ENCODE measurements around the gene PLBD1. TPM values are rescaled to one million over a fixed set of nuclear protein-coding genes. Genes with fewer than 3 reads are reported as not detected.

The PLBD1 gene
- total and polyA plus RNA-seq, 8 donors: 0.87 to 38.2 (median 8.3) TPM; not detected in 2

DNA sequence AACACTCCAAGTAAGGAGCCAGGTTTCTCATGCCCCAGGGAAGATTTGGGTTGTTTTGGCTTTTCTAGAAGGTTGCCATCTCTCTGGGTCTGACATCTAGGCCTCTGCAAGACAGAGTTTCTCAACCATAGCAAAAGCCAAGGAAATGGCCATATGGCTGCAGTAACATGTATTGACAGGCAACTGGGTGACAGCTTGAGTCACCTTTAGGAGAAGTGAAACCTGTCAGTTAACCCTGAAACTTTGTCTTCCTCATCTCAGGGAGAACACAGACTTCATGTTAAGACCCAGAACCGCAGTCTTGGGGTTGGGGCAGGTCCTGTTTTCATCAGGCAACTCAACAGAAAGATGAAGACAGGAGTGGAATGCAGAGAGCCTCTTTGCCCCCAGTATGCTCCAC is 46.0 kb upstream of the PLBD1 start:
- H3K27me3 ChIP-seq: no peaks in the 10 kb centered on the region
- intact Hi-C loops (cut with DNase I; ENCODE audit: low total_unique reads): no loop called here
- H3K27ac ChIP-seq: no peak overlapping the region
- H3K4me1 ChIP-seq: peaks cover 0 to 23% (median 0%) of the 10 kb centered on the region in 4 donors
- no peaks in the 10 kb centered on the region for H3K36me3 ChIP-seq
- no peak overlapping the region for H3K4me3 ChIP-seq
- 71 to 92% (median 84%) methylated on average over 1 of the region's 1 CpG for WGBS, 5 donors
- TF ChIP-seq POLR2A (IDR thresholded peaks at IDR 0.05): no peak
- TF ChIP-seq EP300 (IDR thresholded peaks at IDR 0.05): no peak
- no peak for TF ChIP-seq POLR2AphosphoS5 (IDR thresholded peaks at IDR 0.05)
- TF ChIP-seq, protein P1, sequence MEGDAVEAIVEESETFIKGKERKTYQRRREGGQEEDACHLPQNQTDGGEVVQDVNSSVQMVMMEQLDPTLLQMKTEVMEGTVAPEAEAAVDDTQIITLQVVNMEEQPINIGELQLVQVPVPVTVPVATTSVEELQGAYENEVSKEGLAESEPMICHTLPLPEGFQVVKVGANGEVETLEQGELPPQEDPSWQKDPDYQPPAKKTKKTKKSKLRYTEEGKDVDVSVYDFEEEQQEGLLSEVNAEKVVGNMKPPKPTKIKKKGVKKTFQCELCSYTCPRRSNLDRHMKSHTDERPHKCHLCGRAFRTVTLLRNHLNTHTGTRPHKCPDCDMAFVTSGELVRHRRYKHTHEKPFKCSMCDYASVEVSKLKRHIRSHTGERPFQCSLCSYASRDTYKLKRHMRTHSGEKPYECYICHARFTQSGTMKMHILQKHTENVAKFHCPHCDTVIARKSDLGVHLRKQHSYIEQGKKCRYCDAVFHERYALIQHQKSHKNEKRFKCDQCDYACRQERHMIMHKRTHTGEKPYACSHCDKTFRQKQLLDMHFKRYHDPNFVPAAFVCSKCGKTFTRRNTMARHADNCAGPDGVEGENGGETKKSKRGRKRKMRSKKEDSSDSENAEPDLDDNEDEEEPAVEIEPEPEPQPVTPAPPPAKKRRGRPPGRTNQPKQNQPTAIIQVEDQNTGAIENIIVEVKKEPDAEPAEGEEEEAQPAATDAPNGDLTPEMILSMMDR (IDR thresholded peaks at IDR 0.05): no peak
- peak in 1 of 2 donors; percentile 26 for DNase-seq
- peaks cover 0 to 16% (median 3%) of the 10 kb centered on the region in 4 donors for H3K9me3 ChIP-seq

DNA sequence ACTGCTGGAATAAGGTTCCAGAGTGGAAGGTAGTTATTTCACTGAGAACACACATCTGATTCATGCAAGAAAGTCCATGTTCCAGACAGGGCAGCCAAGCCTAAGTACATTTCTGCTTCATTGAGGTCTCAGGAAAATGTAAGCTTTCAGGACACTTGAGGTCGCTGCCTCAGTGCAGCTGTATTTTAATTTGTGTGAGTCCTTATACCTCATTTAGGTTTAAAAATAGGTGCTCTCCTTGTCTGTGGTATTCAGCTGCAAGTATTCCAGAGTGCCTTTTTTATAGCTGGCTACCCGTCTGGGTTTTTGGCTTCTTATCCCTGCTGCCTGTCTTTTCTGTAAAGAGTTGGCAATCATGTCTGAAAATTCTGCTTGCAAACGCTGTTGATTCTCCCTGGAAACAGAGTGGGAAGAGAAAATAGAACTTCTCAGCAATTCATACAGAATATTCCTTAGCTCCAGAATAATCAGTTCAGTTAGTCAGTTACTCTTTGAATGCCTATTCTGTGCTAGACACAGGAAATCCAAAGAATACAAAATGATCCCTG is 45.3 kb upstream of the PLBD1 start:
- Histone ChIP-seq H3K27ac (no peak overlapping the region), H3K9me3 (peaks cover 0 to 18% (median 3%) of the 10 kb centered on the region in 4 donors), H3K4me1 (peaks cover 0 to 23% (median 0%) of the 10 kb centered on the region in 4 donors), H3K27me3 (no peaks in the 10 kb centered on the region), H3K4me3 (no peak overlapping the region), H3K36me3 (no peaks in the 10 kb centered on the region)
- 63 to 83% (median 70%) methylated on average over 3 of the region's 3 CpGs for WGBS, 5 donors
- no peak for DNase-seq
- no peak for TF ChIP-seq POLR2AphosphoS5 (IDR thresholded peaks at IDR 0.05)
- TF ChIP-seq POLR2A (IDR thresholded peaks at IDR 0.05): no peak
- TF ChIP-seq EP300 (IDR thresholded peaks at IDR 0.05): no peak
- TF ChIP-seq, protein P1 (IDR thresholded peaks at IDR 0.05): no peak
- intact Hi-C loops (cut with DNase I; ENCODE audit: low total_unique reads): no loop called here

DNA sequence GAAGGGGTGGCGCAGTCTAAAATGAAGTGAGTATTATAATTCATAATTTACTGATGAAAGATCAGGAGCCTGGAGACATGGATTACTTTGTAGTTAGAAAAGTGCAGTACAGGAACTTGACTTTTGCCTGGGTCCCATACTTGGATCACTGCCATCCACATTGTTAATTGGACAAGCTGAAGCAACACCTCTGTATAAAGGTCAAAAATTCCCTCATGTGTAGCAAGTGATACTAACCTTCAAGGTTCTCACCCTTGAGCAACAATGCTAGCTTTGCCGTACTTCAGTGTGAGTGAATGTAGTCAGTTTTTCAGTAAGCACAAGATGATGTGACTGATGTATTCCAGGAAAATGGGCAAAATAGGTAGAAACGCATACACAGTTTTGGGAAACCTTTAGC is 44.6 kb upstream of the PLBD1 start:
- no peak for TF ChIP-seq EP300 (IDR thresholded peaks at IDR 0.05)
- no peak for TF ChIP-seq POLR2A (IDR thresholded peaks at IDR 0.05)
- TF ChIP-seq, protein P1 (IDR thresholded peaks at IDR 0.05): no peak
- TF ChIP-seq POLR2AphosphoS5 (IDR thresholded peaks at IDR 0.05): no peak
- Histone ChIP-seq H3K27ac (no peak overlapping the region), H3K36me3 (no peaks in the 10 kb centered on the region), H3K27me3 (no peaks in the 10 kb centered on the region), H3K4me3 (no peak overlapping the region), H3K9me3 (peaks cover 0 to 26% (median 5%) of the 10 kb centered on the region in 4 donors), H3K4me1 (peaks cover 0 to 23% (median 0%) of the 10 kb centered on the region in 4 donors)
- intact Hi-C loops (cut with DNase I; ENCODE audit: low total_unique reads): no loop called here
- DNase-seq: no peak
- 88 to 97% (median 96%) methylated on average over 3 of the region's 3 CpGs for WGBS, 5 donors

DNA sequence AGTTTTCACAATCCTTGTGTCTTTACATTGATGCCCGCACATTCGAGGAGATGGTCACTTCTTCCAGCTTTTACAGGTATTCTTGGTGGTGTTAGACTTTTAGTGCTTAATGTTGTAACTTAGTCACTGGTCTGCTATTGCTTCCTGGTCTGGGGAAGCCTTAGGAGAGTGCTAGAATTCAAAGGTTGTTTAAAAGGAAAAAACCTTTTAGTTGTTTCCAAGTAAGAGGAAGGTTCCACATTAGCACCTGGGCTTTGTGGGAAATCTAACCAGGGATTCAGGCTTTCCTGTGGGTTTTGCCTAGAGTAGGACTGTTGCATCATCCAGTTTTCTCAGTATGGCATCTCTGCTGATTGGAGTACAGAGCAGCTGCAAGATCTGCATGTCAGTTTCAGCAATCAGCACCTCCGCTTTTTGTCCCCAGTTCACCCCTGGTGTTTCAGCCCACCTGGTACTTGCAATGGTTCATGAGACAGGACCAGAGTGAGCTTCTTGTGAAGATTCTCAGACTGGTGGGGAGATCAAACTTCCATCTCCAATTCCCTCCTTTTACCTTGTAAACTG is 44.0 kb upstream of the PLBD1 start:
- H3K4me3 ChIP-seq: no peak overlapping the region
- no peak for TF ChIP-seq POLR2AphosphoS5 (IDR thresholded peaks at IDR 0.05)
- TF ChIP-seq EP300 (IDR thresholded peaks at IDR 0.05): no peak
- TF ChIP-seq, protein P1 (IDR thresholded peaks at IDR 0.05): no peak
- TF ChIP-seq POLR2A (IDR thresholded peaks at IDR 0.05): no peak
- peaks cover 0 to 23% (median 0%) of the 10 kb centered on the region in 4 donors for H3K4me1 ChIP-seq
- no peak for DNase-seq
- WGBS, 5 donors: 92 to 98% (median 95%) methylated on average over 3 of the region's 3 CpGs
- no peak overlapping the region for H3K27ac ChIP-seq
- intact Hi-C loops (cut with DNase I; ENCODE audit: low total_unique reads): no loop called here
- no peaks in the 10 kb centered on the region for H3K27me3 ChIP-seq
- H3K9me3 ChIP-seq: peaks cover 0 to 31% (median 7%) of the 10 kb centered on the region in 4 donors
- H3K36me3 ChIP-seq: no peaks in the 10 kb centered on the region
